T-helper 2 cell treated with Interferon-gamma antibody and Interleukin-4, amounts not matched to agents 5 μg/mL and 100 μg/mL, for 36 hours (primary cell): Measurements from ENCODE around the gene PLPP4.

Experiments used
- DNase-seq: peaks from one replicate; pipeline ENCODE4 v3.0.0; 2021; ENCODE audit warnings: low spot score
- H3K27ac Mint-ChIP-seq: one replicate; pipeline ENCODE4 v1.8.0; 2021; ENCODE audit warnings: mild to moderate bottlenecking, mixed read lengths
- H3K27me3 Mint-ChIP-seq: one replicate; pipeline ENCODE4 v1.8.0; 2021; ENCODE audit warnings: low read depth, mixed read lengths
- H3K36me3 Mint-ChIP-seq: one replicate; pipeline ENCODE4 v1.8.0; 2021; ENCODE audit warnings: low read depth, mixed read lengths
- H3K4me1 Mint-ChIP-seq: one replicate; pipeline ENCODE4 v1.8.0; 2021; ENCODE audit warnings: low read depth, mixed read lengths
- H3K4me3 Mint-ChIP-seq: one replicate; pipeline ENCODE4 v1.8.0; 2022; ENCODE audit warnings: mild to moderate bottlenecking, moderate library complexity, mixed read lengths
- H3K9me3 Mint-ChIP-seq: one replicate; pipeline ENCODE4 v1.8.0; 2021; ENCODE audit warnings: mixed read lengths

PLPP4 gene

DNA sequence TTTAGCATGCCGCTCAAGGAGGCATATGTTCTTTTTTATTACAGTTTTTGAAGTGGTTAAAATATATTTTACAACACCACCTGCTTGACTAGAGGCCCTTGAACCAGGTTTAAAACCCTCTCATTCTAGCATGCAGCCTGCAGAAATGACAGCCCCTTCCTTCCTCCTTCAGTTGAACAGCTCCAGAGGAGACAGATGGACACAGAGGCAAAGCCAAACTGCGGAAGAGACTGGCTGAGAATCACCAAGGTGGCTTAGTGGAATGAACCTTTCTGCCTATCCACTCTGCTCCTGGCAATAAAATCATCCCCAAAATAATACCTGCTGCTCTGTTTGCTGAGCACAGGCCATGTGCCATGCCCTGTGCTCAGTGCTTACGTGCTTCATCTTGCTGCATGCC, 23.9 kb upstream of the PLPP4 start:
- Mint-ChIP-seq H3K4me3 (no peak overlapping the region), H3K9me3 (no peaks in the 10 kb centered on the region), H3K27ac (no peak overlapping the region), H3K27me3 (peaks cover 14% of the 10 kb centered on the region), H3K4me1 (peaks cover 4% of the 10 kb centered on the region), H3K36me3 (no peaks in the 10 kb centered on the region)
- no peak for DNase-seq

DNA sequence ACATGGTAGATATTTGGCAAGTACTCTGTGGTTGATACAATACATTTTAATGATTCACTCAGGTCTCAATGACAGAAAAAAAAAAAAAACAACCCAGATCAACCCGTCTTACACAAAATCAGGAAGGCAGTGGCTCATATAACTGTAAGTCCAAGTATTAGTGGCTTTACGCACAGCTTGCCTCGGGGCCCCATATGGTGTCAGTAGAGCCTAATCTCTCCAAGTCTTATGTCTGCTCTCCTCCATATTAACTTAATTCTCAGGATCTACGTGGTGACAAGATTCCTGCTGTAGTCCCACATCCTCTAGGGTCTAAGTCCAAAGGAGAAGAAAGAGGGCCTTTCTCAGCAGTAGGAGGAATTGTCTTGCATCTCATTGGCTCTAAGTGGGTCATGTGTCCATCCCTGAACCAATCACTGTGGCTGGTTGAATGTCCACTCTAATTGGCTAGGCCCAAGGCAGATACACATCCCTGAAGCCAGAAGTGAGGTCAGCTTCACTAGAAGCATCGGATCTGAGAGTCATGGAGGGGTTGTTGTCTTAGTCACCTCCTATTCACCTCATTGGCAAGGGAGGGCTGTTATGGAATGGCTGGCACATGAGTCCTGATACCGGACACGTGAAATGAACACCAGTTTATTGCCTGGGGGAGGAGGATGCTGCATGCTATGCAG, 20.5 kb upstream of the PLPP4 start:
- no peak for DNase-seq
- H3K27ac Mint-ChIP-seq: no peak overlapping the region

DNA sequence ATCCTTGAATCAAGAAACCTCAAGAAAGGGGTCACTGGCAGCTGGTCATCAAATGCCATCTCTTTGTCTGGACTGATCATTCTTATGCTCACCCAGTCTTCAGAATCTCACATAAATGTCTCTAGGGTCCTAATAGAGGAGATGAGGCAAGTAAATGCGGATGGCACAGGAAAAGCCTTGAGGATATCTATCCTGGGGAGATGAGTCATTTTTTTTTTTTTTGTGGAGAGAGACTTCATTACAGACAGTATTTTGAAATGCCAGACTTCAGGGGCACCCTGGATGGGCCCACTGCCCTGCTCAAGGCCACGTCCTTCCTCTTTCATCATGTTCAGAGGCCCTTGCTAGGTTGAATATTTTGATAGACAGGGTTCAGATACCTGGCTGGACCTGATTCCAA, 19.5 kb upstream of the PLPP4 start:
- Mint-ChIP-seq H3K4me1 (no peaks in the 10 kb centered on the region), H3K9me3 (no peaks in the 10 kb centered on the region), H3K27me3 (peaks cover under 1% of the 10 kb centered on the region)

More for the DNA sequence above, 20.5 kb upstream of the PLPP4 start:
- H3K27me3 Mint-ChIP-seq: peaks cover 5% of the 10 kb centered on the region
- no peaks in the 10 kb centered on the region for H3K4me1 Mint-ChIP-seq
- no peak overlapping the region for H3K4me3 Mint-ChIP-seq
- no peaks in the 10 kb centered on the region for H3K9me3 Mint-ChIP-seq
- H3K36me3 Mint-ChIP-seq: no peaks in the 10 kb centered on the region

DNA sequence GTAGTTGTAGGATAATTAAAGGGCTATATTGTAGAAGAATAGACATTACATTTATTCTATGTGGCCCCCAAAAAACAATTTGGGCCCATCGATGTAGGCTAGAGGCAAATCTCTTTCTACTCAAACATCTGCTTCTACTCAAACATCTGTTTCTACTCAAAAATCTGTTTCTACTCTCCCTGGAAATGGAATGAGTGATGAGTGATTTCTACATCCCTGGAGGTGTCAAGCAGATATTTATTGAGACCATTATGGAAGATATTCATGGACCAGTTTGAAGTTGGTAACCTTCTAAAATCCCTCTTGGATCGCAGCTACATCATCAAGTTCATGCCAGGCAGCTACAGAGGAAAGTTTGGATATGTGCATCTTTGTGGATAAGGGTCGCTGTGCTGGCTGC, 5.1 kb upstream of the PLPP4 start:
- Mint-ChIP-seq H3K9me3 (no peaks in the 10 kb centered on the region), H3K27ac (no peak overlapping the region), H3K4me1 (no peaks in the 10 kb centered on the region), H3K4me3 (no peak overlapping the region), H3K27me3 (peaks cover 16% of the 10 kb centered on the region), H3K36me3 (no peaks in the 10 kb centered on the region)
- DNase-seq: no peak

More for the DNA sequence above, 19.5 kb upstream of the PLPP4 start:
- Mint-ChIP-seq H3K27ac (no peak overlapping the region), H3K36me3 (no peaks in the 10 kb centered on the region), H3K4me3 (no peak overlapping the region)
- no peak for DNase-seq

DNA sequence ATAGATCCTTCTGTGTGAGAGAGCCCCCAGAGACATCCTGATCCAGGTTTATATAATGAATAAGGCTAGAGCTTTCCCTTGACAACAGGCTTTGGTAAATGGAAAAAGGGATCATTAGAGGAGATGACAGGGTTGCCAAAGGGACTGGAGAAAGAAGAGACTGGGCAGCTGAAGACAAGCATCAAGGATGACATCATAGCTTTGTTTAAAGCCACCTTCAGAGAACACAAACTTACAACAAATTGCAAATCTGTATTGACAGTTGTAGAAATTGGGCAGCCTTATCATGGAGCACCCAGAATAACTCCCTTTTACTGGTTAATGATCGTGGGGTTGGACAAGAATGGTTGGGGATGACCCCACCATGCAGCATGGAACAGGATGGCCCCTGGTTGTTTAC, 3.7 kb upstream of the PLPP4 start:
- no peak overlapping the region for H3K4me3 Mint-ChIP-seq
- H3K9me3 Mint-ChIP-seq: no peaks in the 10 kb centered on the region
- H3K27ac Mint-ChIP-seq: no peak overlapping the region
- H3K27me3 Mint-ChIP-seq: peaks cover 28% of the 10 kb centered on the region
- no peak for DNase-seq
- H3K4me1 Mint-ChIP-seq: no peaks in the 10 kb centered on the region
- H3K36me3 Mint-ChIP-seq: no peaks in the 10 kb centered on the region

DNA sequence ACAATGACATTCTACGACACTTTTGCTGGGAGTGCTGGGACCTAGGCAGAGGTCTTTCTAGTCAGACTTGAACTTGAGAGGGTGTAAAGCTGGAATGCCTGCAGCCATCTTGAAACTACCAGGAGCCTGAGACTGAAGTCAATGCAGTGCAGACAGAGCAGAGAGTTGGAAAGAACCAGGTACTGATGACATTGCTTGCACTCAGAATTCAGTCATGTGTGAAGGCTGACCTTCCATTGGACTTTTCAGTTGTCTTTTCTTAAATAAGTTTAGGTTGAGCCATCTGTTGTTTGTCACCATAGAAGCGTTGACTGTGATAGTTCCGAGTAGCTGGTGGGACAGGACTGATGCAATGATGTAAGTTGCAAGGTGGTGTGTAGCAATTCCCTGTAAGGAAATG, 3.1 kb upstream of the PLPP4 start:
- Mint-ChIP-seq H3K4me3 (no peak overlapping the region), H3K9me3 (no peaks in the 10 kb centered on the region), H3K27me3 (peaks cover 33% of the 10 kb centered on the region), H3K4me1 (no peaks in the 10 kb centered on the region), H3K36me3 (no peaks in the 10 kb centered on the region), H3K27ac (no peak overlapping the region)
- DNase-seq: no peak

DNA sequence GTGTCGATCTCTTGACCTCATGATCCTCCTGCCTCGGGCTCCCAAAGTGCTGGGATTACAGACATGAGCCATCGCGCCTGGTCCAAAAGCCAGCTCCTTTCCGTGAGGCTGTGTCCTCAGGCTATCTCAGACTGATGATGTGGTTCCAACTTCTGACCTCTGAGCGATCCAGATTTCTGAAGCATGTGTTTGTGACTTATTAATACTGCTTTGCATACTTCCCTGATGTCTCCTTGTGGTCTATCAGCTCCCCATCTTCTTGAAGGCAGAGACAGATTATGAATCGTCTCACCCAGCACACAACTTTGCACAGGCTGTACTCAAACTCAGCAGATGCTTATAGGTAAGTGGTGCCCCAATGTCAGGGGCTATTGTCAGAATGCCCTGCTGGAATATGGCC, 2.0 kb upstream of the PLPP4 start:
- H3K36me3 Mint-ChIP-seq: no peaks in the 10 kb centered on the region
- no peak overlapping the region for H3K4me3 Mint-ChIP-seq
- H3K4me1 Mint-ChIP-seq: no peaks in the 10 kb centered on the region
- no peak overlapping the region for H3K27ac Mint-ChIP-seq
- DNase-seq: no peak
- H3K27me3 Mint-ChIP-seq: peaks cover 36% of the 10 kb centered on the region
- no peaks in the 10 kb centered on the region for H3K9me3 Mint-ChIP-seq

DNA sequence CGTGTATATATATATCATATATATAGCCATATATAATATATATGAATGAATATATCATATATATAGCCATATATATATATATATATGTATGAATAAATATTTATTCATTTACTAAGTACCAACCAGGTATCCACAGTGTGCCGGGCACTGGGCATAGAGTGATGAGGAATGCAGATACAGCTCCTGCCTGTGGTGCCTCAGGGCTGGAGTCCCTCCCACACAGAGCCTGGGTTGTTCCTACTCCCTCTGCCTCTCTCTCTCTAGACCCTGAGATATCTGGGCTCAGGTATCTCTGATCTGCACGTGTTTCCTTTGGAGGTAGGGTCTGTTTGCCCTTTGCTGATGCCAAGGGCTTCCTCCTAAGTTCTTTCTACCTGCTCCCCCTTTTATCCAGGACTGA, 1.4 kb upstream of the PLPP4 start:
- Mint-ChIP-seq H3K4me1 (no peaks in the 10 kb centered on the region), H3K27ac (no peak overlapping the region), H3K36me3 (no peaks in the 10 kb centered on the region), H3K9me3 (no peaks in the 10 kb centered on the region), H3K27me3 (peaks cover 36% of the 10 kb centered on the region), H3K4me3 (no peak overlapping the region)
- DNase-seq: no peak

DNA sequence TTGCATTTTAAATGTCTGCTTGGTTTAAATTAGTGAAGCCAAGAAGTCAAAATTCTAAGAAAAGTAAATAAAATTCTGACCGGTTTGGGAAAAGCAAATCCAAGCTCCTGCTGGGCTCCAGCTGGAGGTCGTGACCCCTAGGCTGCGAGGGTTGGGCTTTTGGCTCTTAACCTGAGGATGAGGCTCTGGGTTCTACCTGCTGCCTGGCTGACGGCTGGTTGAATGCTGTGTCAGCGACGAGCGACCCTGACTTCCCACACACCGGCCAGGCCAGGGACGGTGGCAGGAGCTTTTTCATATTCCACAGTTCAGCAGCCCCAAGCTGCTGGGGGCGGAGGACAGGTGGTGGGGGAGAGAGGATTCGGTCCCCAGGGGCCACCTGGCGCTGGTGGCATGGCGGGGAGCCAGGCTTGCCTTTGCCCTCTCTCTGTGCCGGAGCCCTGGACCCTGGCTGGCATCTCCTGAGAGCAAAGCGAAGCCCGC, 843 bp upstream of the PLPP4 start:
- Mint-ChIP-seq H3K27ac (no peak overlapping the region), H3K9me3 (no peaks in the 10 kb centered on the region), H3K27me3 (peaks cover 36% of the 10 kb centered on the region), H3K4me3 (no peak overlapping the region), H3K4me1 (no peaks in the 10 kb centered on the region), H3K36me3 (no peaks in the 10 kb centered on the region)
- DNase-seq: no peak

DNA sequence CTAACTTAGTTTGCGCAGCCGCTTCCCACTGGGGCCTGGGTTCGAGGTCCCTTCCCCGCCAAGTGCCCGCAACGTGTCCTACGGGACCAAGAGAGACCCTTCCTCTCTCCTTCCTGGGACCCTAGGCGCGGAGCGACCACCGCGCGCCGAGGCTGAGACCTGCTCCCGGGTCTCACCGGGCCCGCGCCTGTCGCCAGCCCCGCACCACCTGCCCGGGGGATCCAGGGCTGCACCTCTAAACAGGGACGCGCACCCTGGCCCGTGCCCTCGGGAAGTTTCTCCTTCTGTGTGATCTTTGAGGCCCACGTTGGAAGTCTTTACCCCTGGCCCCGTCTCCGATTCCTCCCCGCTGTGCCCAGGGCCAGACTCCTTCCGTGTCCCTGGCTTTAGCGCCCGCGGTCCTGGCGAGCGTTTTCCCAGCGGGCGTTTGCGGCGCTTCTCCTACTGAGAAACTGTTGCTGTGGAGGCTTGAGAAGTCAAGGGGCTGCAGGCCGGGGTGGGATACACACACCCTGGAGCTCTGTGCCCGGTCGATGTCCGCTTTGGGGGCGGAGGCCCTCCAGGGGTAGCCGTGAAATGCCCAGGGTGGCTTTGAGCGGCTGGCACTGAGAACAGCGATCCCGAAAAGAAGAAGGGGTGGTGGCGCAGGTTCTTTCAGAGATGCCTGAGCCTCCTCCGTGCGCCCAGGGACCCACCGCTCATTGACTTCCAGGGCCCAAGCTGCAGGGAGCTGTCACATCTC, 575 bp downstream of the PLPP4 start:
- H3K9me3 Mint-ChIP-seq: no peaks in the 10 kb centered on the region
- no peaks in the 10 kb centered on the region for H3K36me3 Mint-ChIP-seq
- DNase-seq: no peak
- H3K27me3 Mint-ChIP-seq: peaks cover 36% of the 10 kb centered on the region
- no peaks in the 10 kb centered on the region for H3K4me1 Mint-ChIP-seq
- no peak overlapping the region for H3K27ac Mint-ChIP-seq
- no peak overlapping the region for H3K4me3 Mint-ChIP-seq

DNA sequence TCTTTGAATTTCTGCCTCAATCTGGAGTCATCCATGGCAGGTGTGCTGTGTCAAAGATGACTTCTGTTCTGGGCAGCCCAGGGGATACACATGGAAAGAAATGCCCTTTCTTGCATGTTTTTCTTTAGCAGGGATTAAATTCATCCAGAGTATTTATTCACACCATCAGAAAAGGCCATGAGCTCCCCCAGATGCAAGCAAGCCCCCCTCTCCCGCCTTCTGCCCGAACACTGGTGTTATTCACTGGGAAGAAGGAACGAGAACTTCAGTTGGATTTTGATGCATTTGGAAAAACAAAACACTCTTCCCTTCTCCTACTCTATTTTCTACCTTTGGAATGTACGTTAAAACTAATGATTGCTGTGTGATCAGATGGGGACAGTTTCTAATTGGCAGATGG, 1.4 kb downstream of the PLPP4 start:
- peaks cover 36% of the 10 kb centered on the region for H3K27me3 Mint-ChIP-seq
- no peak overlapping the region for H3K27ac Mint-ChIP-seq
- no peaks in the 10 kb centered on the region for H3K36me3 Mint-ChIP-seq
- no peak for DNase-seq
- no peaks in the 10 kb centered on the region for H3K4me1 Mint-ChIP-seq
- no peak overlapping the region for H3K4me3 Mint-ChIP-seq
- H3K9me3 Mint-ChIP-seq: no peaks in the 10 kb centered on the region

DNA sequence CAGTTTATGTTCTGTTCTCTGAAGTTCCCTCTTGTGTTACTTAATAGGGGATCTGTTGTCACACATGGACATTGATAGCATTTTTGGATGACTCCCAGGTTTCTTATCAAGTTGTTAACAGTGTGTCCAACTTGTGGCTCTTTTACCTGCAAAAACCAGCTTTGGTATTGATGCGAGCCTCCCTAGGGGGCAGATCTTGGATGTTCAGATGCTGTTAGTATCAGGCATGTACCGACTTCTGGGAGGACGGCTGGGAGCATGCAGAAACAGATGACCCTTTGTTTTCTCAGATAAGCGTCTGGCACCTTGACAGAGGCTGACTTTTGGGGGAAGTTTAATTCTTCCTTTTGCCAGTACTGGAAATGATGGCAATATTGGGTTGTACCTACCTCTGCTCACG, 2.2 kb downstream of the PLPP4 start:
- Mint-ChIP-seq H3K27me3 (peaks cover 36% of the 10 kb centered on the region), H3K27ac (no peak overlapping the region), H3K4me1 (no peaks in the 10 kb centered on the region), H3K9me3 (no peaks in the 10 kb centered on the region), H3K4me3 (no peak overlapping the region), H3K36me3 (no peaks in the 10 kb centered on the region)
- DNase-seq: no peak

DNA sequence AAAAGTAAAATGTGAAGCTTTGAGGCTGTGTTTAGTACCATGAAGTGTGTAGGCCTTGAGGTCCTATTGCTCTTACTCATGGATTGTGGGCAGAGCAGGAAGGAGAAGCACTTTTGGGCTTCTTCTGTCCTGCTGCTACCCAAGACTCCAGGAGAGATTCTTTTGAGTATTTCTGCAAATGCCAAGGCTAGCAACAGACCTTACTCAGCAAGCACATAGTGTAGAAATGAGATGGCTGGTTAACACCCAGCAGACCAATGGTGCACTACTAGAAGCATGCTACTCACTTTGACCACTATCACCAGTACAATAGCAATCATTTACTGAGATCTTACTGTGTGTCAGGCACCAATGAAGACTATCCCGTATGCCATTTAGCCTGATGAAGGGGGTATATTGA, 3.2 kb downstream of the PLPP4 start:
- Mint-ChIP-seq H3K36me3 (no peaks in the 10 kb centered on the region), H3K4me3 (no peak overlapping the region), H3K9me3 (no peaks in the 10 kb centered on the region), H3K27ac (no peak overlapping the region), H3K4me1 (no peaks in the 10 kb centered on the region), H3K27me3 (peaks cover 33% of the 10 kb centered on the region)
- no peak for DNase-seq

DNA sequence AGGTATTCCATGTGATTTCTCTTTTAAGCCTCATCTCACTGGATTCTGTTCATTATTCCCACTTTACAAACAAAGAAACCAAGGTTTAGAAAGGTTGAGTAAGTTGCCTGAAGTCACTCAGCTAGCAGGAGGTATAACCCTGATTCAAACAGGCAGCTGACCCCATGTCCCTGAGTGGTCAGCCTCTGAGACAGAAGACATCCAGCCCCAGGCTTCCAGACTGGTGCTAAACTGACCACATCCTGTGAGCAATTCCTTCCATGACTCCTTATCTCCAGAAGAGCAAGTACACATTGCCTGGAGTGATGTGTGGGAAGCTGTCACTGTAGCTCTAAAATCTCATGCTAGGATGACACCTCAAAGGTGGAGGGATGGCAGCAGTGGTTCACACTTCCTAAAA, 3.7 kb downstream of the PLPP4 start:
- Mint-ChIP-seq H3K27me3 (peaks cover 29% of the 10 kb centered on the region), H3K36me3 (no peaks in the 10 kb centered on the region), H3K4me3 (no peak overlapping the region), H3K27ac (no peak overlapping the region), H3K4me1 (no peaks in the 10 kb centered on the region), H3K9me3 (no peaks in the 10 kb centered on the region)
- DNase-seq: no peak
